H1 (cell line): Measurements from ENCODE around the gene LIG1. TPM values are rescaled to one million over a fixed set of nuclear protein-coding genes. Genes with fewer than 3 reads are reported as not detected.

Source experiments
- CTCF ChIA-PET: fragments of 300-600 bp; sonication (Branson Sonifier 250); formaldehyde crosslinking; loops from one replicate; lab custom pipeline; 2021; ENCODE audit not compliant: partially characterized antibody; lab: Charles Lee
- POLR2A ChIA-PET: fragments of 300-600 bp; sonication (Branson Sonifier 250); formaldehyde crosslinking; loops from one replicate; lab custom pipeline; 2021; ENCODE audit warnings: inconsistent platforms; ENCODE audit not compliant: partially characterized antibody; lab: Charles Lee
- DNase-seq, 2 experiments: peaks; one replicate each; pipeline versions ENCODE4 v3.0.0 to v3.0.0-alpha.2; 2010 to 2022; ENCODE audit warnings: low spot score in 2 of 2, low read depth in 1 of 2, mixed read lengths in 1 of 2
- FAIRE-seq: peaks from 2 replicates; lab custom pipeline; 2011; peaks lifted over from hg19 to GRCh38; lab: Jason Lieb, UNC
- H2AFZ ChIP-seq: 2 replicates; pipeline ENCODE4 v1.8.1; 2012; ENCODE audit warnings: low read length, inconsistent platforms
- H2AK5ac ChIP-seq: 2 replicates; pipeline ENCODE4 v1.6.1; 2013; ENCODE audit warnings: low read depth, low read length
- H2BK120ac ChIP-seq: replicated peaks from 2 replicates; pipeline ENCODE3; 2013; ENCODE audit warnings: low read depth, low read length, inconsistent platforms
- H2BK12ac ChIP-seq: 2 replicates; pipeline ENCODE4 v1.6.1; 2013; ENCODE audit warnings: low read depth, low read length
- H2BK15ac ChIP-seq: 2 replicates; pipeline ENCODE4 v1.6.1; 2013; ENCODE audit warnings: low read length
- H2BK20ac ChIP-seq: 2 replicates; pipeline ENCODE4 v1.6.1; 2013; ENCODE audit warnings: low read length
- H2BK5ac ChIP-seq: 2 replicates; pipeline ENCODE4 v1.6.1; 2013; ENCODE audit warnings: low read depth, low read length
- H3K14ac ChIP-seq: 2 replicates; pipeline ENCODE4 v1.6.1; 2013; ENCODE audit warnings: inconsistent platforms; ENCODE audit not compliant: insufficient read length
- H3K18ac ChIP-seq: 2 replicates; pipeline ENCODE4 v1.6.1; 2013; ENCODE audit warnings: low read length; ENCODE audit errors: extremely low read depth
- H3K23ac ChIP-seq: 2 replicates; pipeline ENCODE4 v1.6.1; 2013; ENCODE audit warnings: inconsistent platforms; ENCODE audit not compliant: insufficient read length
- H3K23me2 ChIP-seq: 2 replicates; pipeline ENCODE4 v1.6.1; 2013; ENCODE audit warnings: low read depth, low read length
- H3K27ac ChIP-seq: 2 replicates; pipeline ENCODE4 v1.6.1; 2011; ENCODE audit warnings: low read depth, low read length, inconsistent platforms
- H3K27me3 ChIP-seq, 4 experiments: replicated peaks in 1 of 4; 1 replicate in 1 of 4; 2 replicates in 3 of 4; pipeline versions ENCODE4 v1.6.1 to v1.8.1; 2011 to 2013; ENCODE audit warnings: low read length in 3 of 4, mild to moderate bottlenecking in 3 of 4, inconsistent platforms in 2 of 4, mixed read lengths in 2 of 4, moderate library complexity in 1 of 4; ENCODE audit not compliant: control insufficient read depth in 3 of 4, insufficient read depth in 3 of 4; ENCODE audit errors: extremely low read depth in 1 of 4
- H3K36me3 ChIP-seq, 4 experiments: 2 replicates each; pipeline versions ENCODE4 v1.6.1 to v1.8.1; 2011 to 2013; ENCODE audit warnings: mild to moderate bottlenecking in 4 of 4, low read length in 3 of 4, moderate library complexity in 2 of 4, control low read depth in 1 of 4, inconsistent platforms in 1 of 4; ENCODE audit not compliant: insufficient read depth in 4 of 4, control insufficient read depth in 2 of 4
- H3K4ac ChIP-seq: replicated peaks from 2 replicates; pipeline ENCODE3; 2013; ENCODE audit warnings: low read length, low read depth, mixed read lengths, inconsistent platforms; ENCODE audit not compliant: insufficient read length
- H3K4me1 ChIP-seq, 4 experiments: replicated peaks in 1 of 4; 1 replicate in 1 of 4; 2 replicates in 3 of 4; pipeline versions ENCODE4 v1.6.1 to v1.8.1; 2011 to 2013; ENCODE audit warnings: low read length in 3 of 4, inconsistent platforms in 2 of 4, mixed read lengths in 1 of 4; ENCODE audit not compliant: insufficient read depth in 4 of 4, control insufficient read depth in 3 of 4
- H3K4me2 ChIP-seq, 2 experiments: 2 replicates each; pipeline versions ENCODE4 v1.6.1 to v1.8.1; 2011 to 2013; ENCODE audit warnings: low read depth in 2 of 2, low read length in 2 of 2, control low read depth in 1 of 2, inconsistent platforms in 1 of 2, mild to moderate bottlenecking in 1 of 2; ENCODE audit not compliant: insufficient read depth in 1 of 2
- H3K4me3 ChIP-seq, 4 experiments: fragments of 200-600, 300-600 bp in 1 of 4; sonication (generic), shearing (Covaris generic), sonication (Bioruptor Twin) in 1 of 4; 2 replicates each; pipeline versions ENCODE4 v1.5.1 to v1.8.1; 2011 to 2016; ENCODE audit warnings: low read length in 4 of 4, low read depth in 3 of 4, control low read depth in 2 of 4, inconsistent platforms in 2 of 4, mild to moderate bottlenecking in 2 of 4, mixed read lengths in 1 of 4, moderate library complexity in 1 of 4; ENCODE audit not compliant: insufficient read depth in 2 of 4; ENCODE audit errors: extremely low read depth in 1 of 4
- H3K56ac ChIP-seq: replicated peaks from 2 replicates; pipeline ENCODE3; 2013; ENCODE audit warnings: low read depth, mild to moderate bottlenecking, mixed read lengths, low read length, inconsistent platforms; ENCODE audit not compliant: insufficient read length
- H3K79me1 ChIP-seq: 2 replicates; pipeline ENCODE4 v1.6.1; 2013; ENCODE audit warnings: low read depth, low read length, control low read depth
- H3K79me2 ChIP-seq, 2 experiments: 2 replicates each; pipeline versions ENCODE4 v1.6.1 to v1.8.1; 2012 to 2013; ENCODE audit warnings: low read length in 2 of 2, mild to moderate bottlenecking in 2 of 2, inconsistent platforms in 1 of 2; ENCODE audit not compliant: insufficient read depth in 2 of 2, control insufficient read depth in 1 of 2
- H3K9ac ChIP-seq, 4 experiments: replicated peaks in 1 of 4; 1 replicate in 1 of 4; 2 replicates in 3 of 4; pipeline versions ENCODE4 v1.6.1 to v1.8.1; 2011 to 2013; ENCODE audit warnings: low read depth in 3 of 4, low read length in 3 of 4, control low read depth in 2 of 4, mild to moderate bottlenecking in 2 of 4, moderate library complexity in 2 of 4, inconsistent platforms in 1 of 4; ENCODE audit errors: extremely low read depth in 1 of 4
- H3K9me3 ChIP-seq, 2 experiments: 2 replicates each; pipeline versions ENCODE4 v1.6.1 to v1.8.1; 2012 to 2013; ENCODE audit warnings: mild to moderate bottlenecking in 2 of 2, moderate library complexity in 2 of 2, control low read depth in 1 of 2, inconsistent platforms in 1 of 2, low read depth in 1 of 2, low read length in 1 of 2, mixed read lengths in 1 of 2; ENCODE audit not compliant: insufficient read depth in 2 of 2
- H4K20me1 ChIP-seq, 2 experiments: replicated peaks in 1 of 2; 2 replicates each; pipeline versions ENCODE3 to v1.8.1; 2011 to 2013; ENCODE audit warnings: inconsistent platforms in 2 of 2, low read length in 2 of 2, mild to moderate bottlenecking in 1 of 2; ENCODE audit not compliant: insufficient read depth in 2 of 2, control insufficient read depth in 1 of 2
- H4K5ac ChIP-seq: 2 replicates; pipeline ENCODE4 v1.6.1; 2013; ENCODE audit warnings: low read length, low read depth, mixed read lengths, inconsistent platforms; ENCODE audit not compliant: insufficient read length
- H4K8ac ChIP-seq: 2 replicates; pipeline ENCODE4 v1.8.0; 2013; ENCODE audit warnings: mild to moderate bottlenecking, moderate library complexity, low read length, inconsistent platforms; ENCODE audit not compliant: insufficient read depth; ENCODE audit errors: extremely low read depth
- H4K91ac ChIP-seq: replicated peaks from 2 replicates; pipeline ENCODE3; 2013; ENCODE audit warnings: low read length, mixed read lengths, inconsistent platforms; ENCODE audit not compliant: insufficient read length
- BACH1 ChIP-seq: IDR thresholded peaks from 2 replicates; pipeline ENCODE4 v1.6.1; 2012; ENCODE audit warnings: low read length, improper control_type of control experiment
- CEBPB ChIP-seq: IDR thresholded peaks from 2 replicates; pipeline ENCODE4 v1.6.1; 2012; ENCODE audit warnings: low read depth, low read length
- EZH2 ChIP-seq: fragments of 200-600 bp; sonication (generic); IDR thresholded peaks from 2 replicates; pipeline ENCODE4 v1.7.1; 2012; ENCODE audit warnings: low read depth, mild to moderate bottlenecking, moderate library complexity, low read length, inconsistent platforms; ENCODE audit not compliant: severe bottlenecking
- HDAC2 ChIP-seq, 2 experiments: fragments of 300-600 bp in 1 of 2; sonication (generic) in 1 of 2; IDR thresholded peaks; 2 replicates each; pipeline ENCODE4 v1.6.1; 2011 to 2012; ENCODE audit warnings: low read depth in 2 of 2, low read length in 2 of 2, mild to moderate bottlenecking in 2 of 2, moderate library complexity in 2 of 2, borderline replicate concordance in 1 of 2, inconsistent platforms in 1 of 2
- KDM1A ChIP-seq: fragments of 200-600, 300-600 bp; sonication (generic); IDR thresholded peaks from 2 replicates; pipeline ENCODE4 v1.7.1; 2016; ENCODE audit warnings: mild to moderate bottlenecking, low read length, borderline replicate concordance
- KDM4A ChIP-seq: IDR thresholded peaks from one replicate; pipeline ENCODE4 v1.7.1; 2012; ENCODE audit warnings: low read depth, mild to moderate bottlenecking, moderate library complexity, low read length, inconsistent platforms; ENCODE audit not compliant: severe bottlenecking
- RAD21 ChIP-seq, 2 experiments: IDR thresholded peaks in 1 of 2; conservative IDR thresholded peaks in 1 of 2; 2 replicates each; pipeline ENCODE4 v1.6.1; 2011; ENCODE audit warnings: low read depth in 2 of 2, low read length in 2 of 2, improper control_type of control experiment in 1 of 2, inconsistent platforms in 1 of 2, mild to moderate bottlenecking in 1 of 2, moderate library complexity in 1 of 2
- RNF2 ChIP-seq: fragments of 200-900, 300-1000 bp; sonication (generic); IDR thresholded peaks from 2 replicates; pipeline ENCODE4 v1.7.1; 2016; ENCODE audit warnings: borderline replicate concordance, low read depth, mild to moderate bottlenecking, antibody characterized with exemption, low read length; ENCODE audit not compliant: poor library complexity, severe bottlenecking; ENCODE audit errors: missing control alignments
- SAP30 ChIP-seq: fragments of 300-600 bp; sonication (generic); IDR thresholded peaks from 2 replicates; pipeline ENCODE4 v1.7.1; 2012; ENCODE audit warnings: low read length, moderate library complexity, mild to moderate bottlenecking, inconsistent platforms; ENCODE audit not compliant: insufficient read depth, insufficient replicate concordance
- SP4 ChIP-seq: IDR thresholded peaks from 2 replicates; pipeline ENCODE4 v1.6.1; 2012; ENCODE audit warnings: low read length, inconsistent platforms
- TEAD4 ChIP-seq: IDR thresholded peaks from 2 replicates; pipeline ENCODE4 v1.6.1; 2012; ENCODE audit warnings: low read depth, low read length, inconsistent platforms, mixed read lengths
- whole genome bisulfite sequencing, 2 experiments: shearing (Covaris generic) in 1 of 2; methylation state at CpG; one replicate each; pipeline versions ENCODE4 v1.1.6 to v1.1.7; 2013 to 2015; ENCODE audit warnings: low lambda C conversion rate in 2 of 2, mixed read lengths in 2 of 2, inconsistent platforms in 1 of 2, low coverage in 1 of 2, missing lambda C conversion rate in 1 of 2; ENCODE audit not compliant: insufficient replicate concordance in 2 of 2, insufficient coverage in 1 of 2, insufficient read length in 1 of 2; ENCODE audit errors: extremely low coverage in 1 of 2, missing lambda C conversion rate in 1 of 2; 5-methylcytosine and 5-hydroxymethylcytosine counted together
- polyA plus RNA-seq, 7 experiments: library from polyadenylated mRNA; depleted of rRNA in 3 of 7; stranded (reverse) in 5 of 7; unstranded in 2 of 7; fragments of >200 nt in 5 of 7; fragments of 200-250 nt in 2 of 7; gene quantifications; 1 replicate in 5 of 7; 2 replicates in 1 of 7; 4 replicates in 1 of 7; pipeline versions ENCODE4 v1.2.1 to v1.2.3, GENCODE V29; 2011 to 2013; ENCODE audit warnings: missing spikeins in 2 of 7, mixed read lengths in 2 of 7
- total RNA-seq: library from RNA; stranded (reverse); fragmentation: NEBNext Ultra II Directional; extraction: Animal tissue kit (Norgen Biotek cat#: 25700); gene quantifications from 2 replicates; pipeline ENCODE4 v1.2.1, GENCODE V29; 2021
- TF ChIP-seq, protein P1 (sequence below): IDR thresholded peaks from 2 replicates; pipeline ENCODE4 v1.6.1; 2011; ENCODE audit warnings: low read length, improper control_type of control experiment

LIG1 gene
- total and polyA plus RNA-seq, 2 of the 8 experiments (the other 6 are each of a cell fraction or from before 2014, with no cell fraction given): 67.6 to 113 TPM

DNA sequence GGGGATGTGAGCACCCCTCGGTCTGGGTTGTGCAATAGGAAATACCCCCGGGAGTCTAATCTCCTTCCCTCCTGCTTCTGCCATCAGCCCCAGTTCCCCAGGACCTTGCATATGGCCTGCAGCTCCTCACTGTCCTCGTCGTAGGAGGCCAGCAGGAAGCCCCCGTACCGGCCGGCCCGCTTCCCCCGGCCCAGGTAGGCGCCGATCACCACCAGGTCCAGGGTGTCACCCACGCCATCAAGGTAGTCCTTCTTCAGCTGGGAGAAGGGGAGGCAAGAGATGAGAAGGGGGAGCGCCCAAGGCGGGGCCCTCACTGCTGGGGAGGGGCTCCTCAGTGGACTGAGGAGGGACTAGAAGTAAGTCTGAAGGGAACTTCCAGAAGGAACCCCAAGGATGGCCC lies 49.1 kb downstream of the LIG1 start:
- H4K5ac ChIP-seq: no peak overlapping the region
- H3K4ac ChIP-seq: no peak overlapping the region
- H3K4me2 ChIP-seq: no peak overlapping the region
- CTCF ChIA-PET: interaction anchor here (1.4 to 5.9 kb wide), 5 partner anchors 10 to 32 kb away, joined by 4 to 49 read pairs (median 9); partner anchors contain the start of gene PLA2G4C
- H3K27ac ChIP-seq: no peak overlapping the region
- peaks cover 15 to 51% (median 23%) of the 10 kb centered on the region in 4 experiments for H3K36me3 ChIP-seq
- no peak overlapping the region for H4K8ac ChIP-seq
- H3K23ac ChIP-seq: no peak overlapping the region
- H2BK5ac ChIP-seq: no peak overlapping the region
- no peaks in the 10 kb centered on the region for H3K9me3 ChIP-seq
- no peak overlapping the region for H3K14ac ChIP-seq
- POLR2A ChIA-PET: no interaction called here
- H3K79me2 ChIP-seq: no peaks in the 10 kb centered on the region
- H3K23me2 ChIP-seq: no peaks in the 10 kb centered on the region
- no peak overlapping the region for H2AFZ ChIP-seq
- WGBS, 2 experiments: 88% methylated on average over 10 of the region's 14 CpGs; no CpG with 5 or more reads in 1 of the 2 experiments
- H2BK20ac ChIP-seq: no peak overlapping the region
- H4K20me1 ChIP-seq: no peaks in the 10 kb centered on the region
- no peak overlapping the region for H2BK12ac ChIP-seq
- no peaks in the 10 kb centered on the region for H3K4me1 ChIP-seq
- FAIRE-seq: no peak
- no peak overlapping the region for H3K18ac ChIP-seq
- no peak overlapping the region for H3K56ac ChIP-seq
- H2AK5ac ChIP-seq: no peak overlapping the region
- H3K4me3 ChIP-seq: no peak overlapping the region
- DNase-seq: no peak
- no peak overlapping the region for H4K91ac ChIP-seq
- no peak overlapping the region for H3K9ac ChIP-seq
- H2BK15ac ChIP-seq: no peak overlapping the region
- no peaks in the 10 kb centered on the region for H3K79me1 ChIP-seq
- no peak overlapping the region for H2BK120ac ChIP-seq
- H3K27me3 ChIP-seq: no peaks in the 10 kb centered on the region
- TF ChIP-seq KDM4A (no peak), CEBPB (no peak), TEAD4 (no peak), RNF2 (no peak), RAD21 (IDR thresholded peaks at IDR 0.05 in 1 of 2, conservative IDR thresholded peaks at IDR 0.05 in 1 of 2; ENCODE audit: low read depth in 2 of 2, low read length in 2 of 2) (no peak), EZH2 (no peak), HDAC2 (IDR thresholded peaks at IDR 0.05; ENCODE audit: borderline replicate concordance in 1 of 2, low read depth in 2 of 2, low read length in 2 of 2) (no peak), SAP30 (no peak), BACH1 (no peak), SP4 (no peak), KDM1A (no peak)
- TF ChIP-seq, protein P1, sequence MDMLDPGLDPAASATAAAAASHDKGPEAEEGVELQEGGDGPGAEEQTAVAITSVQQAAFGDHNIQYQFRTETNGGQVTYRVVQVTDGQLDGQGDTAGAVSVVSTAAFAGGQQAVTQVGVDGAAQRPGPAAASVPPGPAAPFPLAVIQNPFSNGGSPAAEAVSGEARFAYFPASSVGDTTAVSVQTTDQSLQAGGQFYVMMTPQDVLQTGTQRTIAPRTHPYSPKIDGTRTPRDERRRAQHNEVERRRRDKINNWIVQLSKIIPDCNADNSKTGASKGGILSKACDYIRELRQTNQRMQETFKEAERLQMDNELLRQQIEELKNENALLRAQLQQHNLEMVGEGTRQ: no peak
